8988T (cell line): ENCODE data around the gene PCMTD2.
"Not testable (repeated sequence)": the region's sequence is repeated elsewhere in the genome, so short reads cannot be mapped to it uniquely, and the experiment has no call there.

ENCODE experiments used
- DNase-seq: peaks from one replicate; pipeline ENCODE4 v3.0.0; 2011

PCMTD2 gene

GRCh38 chr20:64224351-64225170 is 31.0 kb upstream of the PCMTD2 start:
- DNase-seq: peak; percentile 82

- DNase-seq: no peak
Measured at GRCh38 chr20:64225171-64225595, 30.4 kb upstream of the PCMTD2 start.

- DNase-seq: no peak
Measured at GRCh38 chr20:64225828-64226598, 29.5 kb upstream of the PCMTD2 start.

- DNase-seq: no peak
Measured at GRCh38 chr20:64226686-64227580, 28.6 kb upstream of the PCMTD2 start.

GRCh38 chr20:64228086-64228653 is 27.4 kb upstream of the PCMTD2 start:
- DNase-seq: no peak

- DNase-seq: no peak
Measured at GRCh38 chr20:64228751-64229506, 26.6 kb upstream of the PCMTD2 start.

GRCh38 chr20:64229507-64230061 is 26.0 kb upstream of the PCMTD2 start:
- DNase-seq: no peak

- DNase-seq: no peak
Measured at GRCh38 chr20:64230461-64231145, 24.9 kb upstream of the PCMTD2 start.

- DNase-seq: no peak
Measured at GRCh38 chr20:64231621-64232550, 23.7 kb upstream of the PCMTD2 start.

- DNase-seq: no peak
Measured at GRCh38 chr20:64232794-64233193, 22.8 kb upstream of the PCMTD2 start.

GRCh38 chr20:64233725-64234124 is 21.8 kb upstream of the PCMTD2 start:
- DNase-seq: no peak

GRCh38 chr20:64234291-64234791 is 21.2 kb upstream of the PCMTD2 start:
- DNase-seq: no peak

GRCh38 chr20:64234921-64235565 is 20.5 kb upstream of the PCMTD2 start:
- DNase-seq: not testable (repeated sequence)

- no peak for DNase-seq
Measured at GRCh38 chr20:64236137-64237088, 19.1 kb upstream of the PCMTD2 start.

GRCh38 chr20:64237316-64237715 is 18.2 kb upstream of the PCMTD2 start:
- DNase-seq: no peak

GRCh38 chr20:64238115-64238825 is 17.3 kb upstream of the PCMTD2 start:
- no peak for DNase-seq

GRCh38 chr20:64238851-64239387 is 16.6 kb upstream of the PCMTD2 start:
- no peak for DNase-seq
